ENCODE results near the gene TSC22D4.

GRCh38 chr7:100488333-100489095, 9.5 kb upstream of the TSC22D4 start:
- TF ChIP-seq POLR2AphosphoS5 (IDR thresholded peaks at IDR 0.05) (no peak), POLR2A (IDR thresholded peaks at IDR 0.05; ENCODE audit: low read depth) (no peak), EP300 (IDR thresholded peaks at IDR 0.05) (no peak)
- TF ChIP-seq, protein P1, sequence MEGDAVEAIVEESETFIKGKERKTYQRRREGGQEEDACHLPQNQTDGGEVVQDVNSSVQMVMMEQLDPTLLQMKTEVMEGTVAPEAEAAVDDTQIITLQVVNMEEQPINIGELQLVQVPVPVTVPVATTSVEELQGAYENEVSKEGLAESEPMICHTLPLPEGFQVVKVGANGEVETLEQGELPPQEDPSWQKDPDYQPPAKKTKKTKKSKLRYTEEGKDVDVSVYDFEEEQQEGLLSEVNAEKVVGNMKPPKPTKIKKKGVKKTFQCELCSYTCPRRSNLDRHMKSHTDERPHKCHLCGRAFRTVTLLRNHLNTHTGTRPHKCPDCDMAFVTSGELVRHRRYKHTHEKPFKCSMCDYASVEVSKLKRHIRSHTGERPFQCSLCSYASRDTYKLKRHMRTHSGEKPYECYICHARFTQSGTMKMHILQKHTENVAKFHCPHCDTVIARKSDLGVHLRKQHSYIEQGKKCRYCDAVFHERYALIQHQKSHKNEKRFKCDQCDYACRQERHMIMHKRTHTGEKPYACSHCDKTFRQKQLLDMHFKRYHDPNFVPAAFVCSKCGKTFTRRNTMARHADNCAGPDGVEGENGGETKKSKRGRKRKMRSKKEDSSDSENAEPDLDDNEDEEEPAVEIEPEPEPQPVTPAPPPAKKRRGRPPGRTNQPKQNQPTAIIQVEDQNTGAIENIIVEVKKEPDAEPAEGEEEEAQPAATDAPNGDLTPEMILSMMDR (IDR thresholded peaks at IDR 0.05): no peak
